Daoy (cell line): Measurements from ENCODE around the gene HPRT1. TPM values are rescaled to one million over a fixed set of nuclear protein-coding genes. Genes with fewer than 3 reads are reported as not detected.

Experiments
- DNase-seq: peaks from one replicate; pipeline ENCODE4 v3.0.0-alpha.2; 2015; ENCODE audit warnings: low read depth
- total RNA-seq: library from RNA; depleted of rRNA; stranded (reverse); fragments of >200 nt; shearing (Covaris generic); gene quantifications from 2 replicates; pipeline ENCODE4 v1.2.3, GENCODE V29; 2014; rRNA removed

Gene HPRT1
- total RNA-seq, 1 experiment from 2014 or later: 13.9 TPM

DNA sequence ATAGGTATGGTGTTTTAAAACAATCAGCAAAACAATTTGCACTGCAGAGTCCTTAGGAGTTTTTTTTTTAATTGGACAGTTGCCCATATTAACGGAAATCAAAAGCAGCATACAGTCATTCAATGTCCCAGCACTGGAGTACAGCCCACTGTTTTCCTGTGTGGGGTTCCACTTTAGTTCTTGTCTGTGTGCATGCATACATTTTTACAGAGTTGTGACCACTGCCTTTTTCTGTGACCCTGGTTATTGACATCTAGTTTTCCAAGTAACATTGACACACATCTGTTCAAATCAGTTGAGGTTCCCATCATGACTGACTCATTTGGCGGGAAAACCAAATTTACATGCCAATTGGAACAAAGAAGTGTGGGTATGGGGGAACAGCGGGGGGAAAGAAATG, 83.3 kb downstream of the HPRT1 start:
- no peak for DNase-seq

DNA sequence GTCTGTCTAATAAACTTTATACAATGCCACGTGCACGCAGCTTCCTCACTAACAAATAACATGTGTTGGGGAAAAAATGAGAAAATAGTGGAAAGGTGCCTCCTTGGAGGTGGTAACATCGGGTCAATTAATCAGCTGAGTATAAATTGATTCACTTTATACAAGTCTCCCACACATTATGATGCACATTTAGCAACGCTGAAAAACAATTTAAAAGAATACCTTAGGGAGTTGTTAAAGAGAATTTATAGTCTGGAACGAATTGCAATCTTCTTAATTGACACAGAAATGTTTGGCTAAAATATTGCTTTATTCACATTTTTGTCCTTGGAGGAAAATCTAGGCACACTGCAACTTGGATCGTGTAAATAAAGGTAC, 84.2 kb downstream of the HPRT1 start:
- DNase-seq: no peak

DNA sequence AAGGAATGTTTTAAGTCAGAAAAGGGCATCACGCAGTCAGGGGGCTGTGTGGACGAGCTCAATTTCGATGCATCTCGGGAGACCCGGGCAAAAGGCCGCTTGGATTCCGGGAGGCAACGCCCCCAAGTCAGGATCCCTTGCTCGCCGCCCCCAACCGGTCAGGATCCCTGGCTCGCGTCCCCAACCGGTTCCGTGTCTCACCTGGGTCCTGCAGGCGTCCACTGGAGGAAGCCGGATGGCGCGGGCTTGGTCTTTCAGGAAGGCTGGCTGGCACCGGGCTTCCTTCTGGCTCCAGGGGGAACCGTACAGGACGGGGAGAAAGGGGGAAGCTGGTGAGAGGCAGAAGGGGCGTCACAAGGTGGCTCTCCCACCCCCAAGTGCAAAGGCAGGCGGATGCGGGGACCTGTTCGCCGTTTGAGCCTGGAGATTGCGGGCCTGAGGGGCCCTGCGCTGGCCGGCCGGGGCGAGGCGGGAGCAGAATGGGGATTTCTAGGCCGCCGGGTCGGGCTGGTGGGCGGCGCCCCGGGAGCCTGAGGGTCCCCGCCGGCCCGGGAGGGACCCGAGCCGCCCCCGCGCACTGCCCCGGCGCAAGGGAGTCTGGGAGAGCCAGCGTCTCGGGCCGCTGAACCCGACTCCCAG, 84.7 kb downstream of the HPRT1 start:
- DNase-seq: no peak

DNA sequence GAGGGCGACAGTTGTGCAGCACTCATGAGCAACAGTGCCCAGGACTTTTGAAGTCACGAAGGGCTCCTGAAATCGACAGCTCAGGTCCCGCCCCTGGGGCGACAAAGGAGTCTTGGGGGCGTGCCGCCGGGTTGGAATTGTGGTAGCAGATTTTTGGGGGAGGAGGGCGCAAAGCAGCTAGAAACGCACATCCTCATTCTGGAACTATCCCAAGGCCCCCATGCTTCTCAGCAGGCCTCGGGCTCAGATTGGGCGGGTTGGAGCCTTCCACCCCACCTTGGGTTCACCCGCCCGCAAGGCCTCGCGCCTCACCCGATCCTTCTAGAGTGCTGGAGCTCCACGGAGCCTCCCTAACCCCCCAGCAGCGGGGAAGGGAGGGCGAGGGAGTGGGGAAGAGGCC, 85.5 kb downstream of the HPRT1 start:
- no peak for DNase-seq

DNA sequence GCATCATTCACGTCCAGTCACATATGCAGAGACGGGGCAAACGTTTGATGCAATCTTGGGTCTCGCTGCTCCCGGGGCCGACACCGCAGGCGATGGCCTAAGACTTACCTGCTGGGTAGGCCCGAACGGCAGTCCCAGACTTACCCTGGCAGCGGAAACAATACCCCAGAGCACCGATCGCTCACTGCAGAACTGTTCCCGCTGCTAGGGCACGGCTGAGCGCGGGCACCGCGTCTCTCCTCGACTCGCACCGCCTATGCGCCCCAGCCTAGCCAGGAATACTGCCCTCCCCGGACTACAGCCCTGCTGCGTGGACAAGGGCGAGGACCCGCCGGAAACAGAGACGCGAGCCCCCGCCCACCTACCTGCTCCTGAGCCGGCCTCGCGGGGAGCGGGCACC, 86.2 kb downstream of the HPRT1 start:
- no peak for DNase-seq

GRCh38 chrX:134547047-134547679, 87.2 kb downstream of the HPRT1 start:
- DNase-seq: no peak

- DNase-seq: no peak
These were observed 88.6 kb downstream of the HPRT1 start for GRCh38 chrX:134548257-134549201.

Other genes with a start within 250 kb of the HPRT1 start
- not detected in 2 replicates for gene CCDC160, start 223.0 kb upstream of the HPRT1 start, total RNA-seq
- 22.8 and 24.6 TPM in 2 replicates for gene PHF6, start 86.9 kb upstream of the HPRT1 start, total RNA-seq
- gene PLAC1, start 198.3 kb downstream of the HPRT1 start, total RNA-seq: not detected in 2 replicates